ENCODE measurements around the gene PRKG1.

DNA sequence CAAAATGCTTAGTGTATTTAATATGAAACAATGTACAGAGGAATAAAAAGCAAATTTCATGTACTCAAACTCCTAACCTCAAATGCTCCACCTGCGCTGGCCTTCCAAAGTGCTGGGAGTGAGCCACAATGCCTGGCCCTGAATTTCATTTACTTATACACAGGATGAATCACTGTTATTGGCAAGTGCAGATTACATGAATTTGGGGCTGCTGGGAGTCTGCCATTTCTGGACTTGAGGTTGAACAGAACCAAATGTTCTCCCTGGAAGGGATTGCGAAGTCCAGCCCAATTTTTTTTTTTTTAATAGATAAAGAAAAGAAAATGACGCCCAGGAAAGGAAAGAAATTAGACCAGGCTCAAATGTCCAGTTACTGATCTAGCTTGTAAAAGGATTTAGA is 631.9 kb downstream of the PRKG1 start:
- TF ChIP-seq EZH2 (IDR thresholded peaks at IDR 0.05; ENCODE audit: insufficient read depth, poor library complexity, severe bottlenecking) (no peak), EZH2phosphoT487 (IDR thresholded peaks at IDR 0.05; ENCODE audit: insufficient read depth, low read depth) (no peak)

All from GM23248 (cell line).